ENCODE measurements around the gene CCDC47. TPM values are rescaled to one million over a fixed set of nuclear protein-coding genes. Genes with fewer than 3 reads are reported as not detected.

The CCDC47 gene
- total and polyA plus RNA-seq, 2 of the 13 experiments (the other 11 are each of a cell fraction or from before 2014, with no cell fraction given), result 59.3 to 99.5 TPM

GRCh38 chr17:63699638-63700527, 73.5 kb downstream of the CCDC47 start, which contains the start of gene LIMD2 (continued):
- TF ChIP-seq TAF15 (IDR thresholded peaks at IDR 0.05; ENCODE audit: low read depth, low read length, poor library complexity, severe bottlenecking) (peak; percentile 49), ZNF550 (CRISPR knock-in tag; IDR thresholded peaks at IDR 0.05; ENCODE audit: borderline replicate concordance) (no peak), MTA1 (CRISPR knock-in tag; IDR thresholded peaks at IDR 0.05; ENCODE audit: borderline replicate concordance) (0 out of 2 replicates have a peak, but pooled peaks have one; percentile 15), ZFY (CRISPR knock-in tag; IDR thresholded peaks at IDR 0.05) (peak; percentile 71), ELF3 (CRISPR knock-in tag; IDR thresholded peaks at IDR 0.05) (0 out of 2 replicates have a peak, but pooled peaks have one; percentile 4), RBFOX2 (IDR thresholded peaks at IDR 0.05; ENCODE audit: low read depth, low read length) (no peak), ETV6 (CRISPR knock-in tag; conservative IDR thresholded peaks at IDR 0.05) (0 out of 2 replicates have a peak, but pooled peaks have one; percentile 7), REST (IDR thresholded peaks at IDR 0.05; ENCODE audit: borderline replicate concordance in 1 of 2, low read depth in 1 of 2, low read length in 2 of 2) (peak; percentile 49 to 73; a peak in 3 of 4 replicates), TBX2 (CRISPR knock-in tag; IDR thresholded peaks at IDR 0.05; ENCODE audit: borderline replicate concordance) (peak; percentile 23; the same call in 1 of the 2 replicates), BATF2 (CRISPR knock-in tag; IDR thresholded peaks at IDR 0.05) (no peak), ZBTB14 (CRISPR knock-in tag; IDR thresholded peaks at IDR 0.05) (peak; percentile 29; the same call in 1 of the 2 replicates), SSRP1 (CRISPR knock-in tag; IDR thresholded peaks at IDR 0.05) (no peak), ZNF777 (CRISPR knock-in tag; IDR thresholded peaks at IDR 0.05) (peak; percentile 96), DZIP1 (CRISPR knock-in tag; IDR thresholded peaks at IDR 0.05) (no peak)
- TF ChIP-seq, protein P1, sequence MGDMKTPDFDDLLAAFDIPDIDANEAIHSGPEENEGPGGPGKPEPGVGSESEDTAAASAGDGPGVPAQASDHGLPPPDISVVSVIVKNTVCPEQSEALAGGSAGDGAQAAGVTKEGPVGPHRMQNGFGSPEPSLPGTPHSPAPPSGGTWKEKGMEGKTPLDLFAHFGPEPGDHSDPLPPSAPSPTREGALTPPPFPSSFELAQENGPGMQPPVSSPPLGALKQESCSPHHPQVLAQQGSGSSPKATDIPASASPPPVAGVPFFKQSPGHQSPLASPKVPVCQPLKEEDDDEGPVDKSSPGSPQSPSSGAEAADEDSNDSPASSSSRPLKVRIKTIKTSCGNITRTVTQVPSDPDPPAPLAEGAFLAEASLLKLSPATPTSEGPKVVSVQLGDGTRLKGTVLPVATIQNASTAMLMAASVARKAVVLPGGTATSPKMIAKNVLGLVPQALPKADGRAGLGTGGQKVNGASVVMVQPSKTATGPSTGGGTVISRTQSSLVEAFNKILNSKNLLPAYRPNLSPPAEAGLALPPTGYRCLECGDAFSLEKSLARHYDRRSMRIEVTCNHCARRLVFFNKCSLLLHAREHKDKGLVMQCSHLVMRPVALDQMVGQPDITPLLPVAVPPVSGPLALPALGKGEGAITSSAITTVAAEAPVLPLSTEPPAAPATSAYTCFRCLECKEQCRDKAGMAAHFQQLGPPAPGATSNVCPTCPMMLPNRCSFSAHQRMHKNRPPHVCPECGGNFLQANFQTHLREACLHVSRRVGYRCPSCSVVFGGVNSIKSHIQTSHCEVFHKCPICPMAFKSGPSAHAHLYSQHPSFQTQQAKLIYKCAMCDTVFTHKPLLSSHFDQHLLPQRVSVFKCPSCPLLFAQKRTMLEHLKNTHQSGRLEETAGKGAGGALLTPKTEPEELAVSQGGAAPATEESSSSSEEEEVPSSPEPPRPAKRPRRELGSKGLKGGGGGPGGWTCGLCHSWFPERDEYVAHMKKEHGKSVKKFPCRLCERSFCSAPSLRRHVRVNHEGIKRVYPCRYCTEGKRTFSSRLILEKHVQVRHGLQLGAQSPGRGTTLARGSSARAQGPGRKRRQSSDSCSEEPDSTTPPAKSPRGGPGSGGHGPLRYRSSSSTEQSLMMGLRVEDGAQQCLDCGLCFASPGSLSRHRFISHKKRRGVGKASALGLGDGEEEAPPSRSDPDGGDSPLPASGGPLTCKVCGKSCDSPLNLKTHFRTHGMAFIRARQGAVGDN (CRISPR knock-in tag; IDR thresholded peaks at IDR 0.05), result peak; percentile 44
